ENCODE results near the gene PIK3CG.

GRCh38 chr7:106915407-106915806 lies 50.3 kb downstream of the PIK3CG start:
- TF ChIP-seq CTCF (IDR thresholded peaks at IDR 0.05): no peak
- no peak for TF ChIP-seq POLR2A (IDR thresholded peaks at IDR 0.05)
